Upper lobe of right lung (tissue), 1 donor: Measurements from ENCODE around the gene GCNA. TPM values are rescaled to one million over a fixed set of nuclear protein-coding genes. Genes with fewer than 3 reads are reported as not detected.

ENCODE experiments used
- total RNA-seq: library from RNA; stranded (reverse); fragmentation: NEBNext Ultra II Directional; extraction: Animal tissue kit (Norgen Biotek cat#: 25700); gene quantifications from one replicate; pipeline ENCODE4 v1.2.1, GENCODE V29; 2021
- donor health status: DM: no; HTN: yes; CAD: no; lungs with severe emphysema.

The GCNA gene
- total RNA-seq, 1 donor from 2014 or later = 3.4 TPM

Other genes with a start within 250 kb of the GCNA start
- 35.0 TPM for gene TAF1, start 212.1 kb upstream of the GCNA start, total RNA-seq
- gene OGT, start 45.3 kb upstream of the GCNA start, total RNA-seq = 129 TPM
- 1.6 TPM for gene CXCR3, start 40.1 kb downstream of the GCNA start, total RNA-seq
- not detected for gene CXorf49, start 139.8 kb downstream of the GCNA start, total RNA-seq
- not detected for gene CXorf49B, start 184.9 kb downstream of the GCNA start, total RNA-seq